GM12878 (cell line): ENCODE measurements around the gene HS3ST5. TPM values are rescaled to one million over a fixed set of nuclear protein-coding genes. Genes with fewer than 3 reads are reported as not detected.

Source experiments
- ATAC-seq: fragments of 200-7000 bp; cut with Tn5 transposase; 3 replicates; pipeline ENCODE4 v1.9.1; 2020; ENCODE audit warnings: mild to moderate bottlenecking, moderate library complexity
- BruUV-seq: library from RNA; stranded (reverse); fragments of 400-500 nt; replicated peaks from 2 replicates; lab custom pipeline; 2021; lab: Mats Ljungman, UMichigan
- CTCF ChIA-PET: fragments of 300-600 bp; sonication (Branson Sonifier 250); formaldehyde crosslinking; extraction: SDS; loops from one replicate; lab custom pipeline; 2021; ENCODE audit warnings: inconsistent platforms; lab: Yijun Ruan, JAX
- POLR2A ChIA-PET: fragments of 350-600 bp; formaldehyde crosslinking; extraction: SDS; loops from one replicate; lab custom pipeline; 2021; ENCODE audit warnings: inconsistent platforms; lab: Charles Lee
- RAD21 ChIA-PET: fragments of 300-600 bp; sonication (Branson Sonifier 250); formaldehyde crosslinking; loops from one replicate; lab custom pipeline; 2023; ENCODE audit warnings: antibody characterized with exemption; ENCODE audit not compliant: unreplicated experiment; lab: Charles Lee
- SMC1A ChIA-PET: fragments of 300-600 bp; sonication (Branson Sonifier 250); formaldehyde crosslinking; loops from one replicate; lab custom pipeline; 2023; ENCODE audit not compliant: unreplicated experiment, uncharacterized antibody; lab: Charles Lee
- DNase-seq: peaks from one replicate; pipeline ENCODE4 v3.0.0-alpha.2; 2011; ENCODE audit warnings: low read depth, low spot score
- FAIRE-seq: peaks from 3 replicates; lab custom pipeline; 2011; peaks lifted over from hg19 to GRCh38; lab: Jason Lieb, UNC
- H2AFZ ChIP-seq: 2 replicates; pipeline ENCODE4 v1.6.0; 2011; ENCODE audit warnings: low read depth, low read length, control low read depth; ENCODE audit not compliant: control insufficient read depth
- H3K27ac ChIP-seq: 2 replicates; pipeline ENCODE4 v1.5.1; 2011; ENCODE audit warnings: control low read depth; ENCODE audit not compliant: control insufficient read depth, insufficient read depth
- H3K27me3 ChIP-seq, 2 experiments: replicated peaks in 1 of 2; 2 replicates each; pipeline versions ENCODE4 v1.6.0 to v1.6.1; 2011; ENCODE audit warnings: low read length in 1 of 2; ENCODE audit not compliant: control insufficient read depth in 2 of 2, insufficient read depth in 2 of 2
- H3K36me3 ChIP-seq, 2 experiments: 2 replicates each; pipeline ENCODE4 v1.5.1; 2011; ENCODE audit warnings: low read length in 1 of 2; ENCODE audit not compliant: control insufficient read depth in 2 of 2, insufficient read depth in 2 of 2
- H3K4me1 ChIP-seq: 2 replicates; pipeline ENCODE4 v1.6.1; 2011; ENCODE audit warnings: mild to moderate bottlenecking, low read length, moderate library complexity, mixed read lengths; ENCODE audit not compliant: control insufficient read depth, insufficient read depth
- H3K4me2 ChIP-seq: 2 replicates; pipeline ENCODE4 v1.6.0; 2011; ENCODE audit warnings: control low read depth; ENCODE audit not compliant: control insufficient read depth, insufficient read depth
- H3K4me3 ChIP-seq: fragments of 200-600 bp; sonication (generic); 2 replicates; pipeline ENCODE4 v1.5.1; 2016
- H3K79me2 ChIP-seq: 2 replicates; pipeline ENCODE4 v1.6.0; 2011; ENCODE audit warnings: low read length; ENCODE audit not compliant: control insufficient read depth, insufficient read depth
- H3K9ac ChIP-seq: 2 replicates; pipeline ENCODE4 v1.8.0; 2011; ENCODE audit warnings: low read length, control low read depth, mixed read lengths; ENCODE audit not compliant: control insufficient read depth, insufficient read depth
- H3K9me3 ChIP-seq: replicated peaks from 3 replicates; pipeline ENCODE4 v1.5.1; 2011; ENCODE audit warnings: mild to moderate bottlenecking, low read length; ENCODE audit not compliant: control insufficient read depth, insufficient read depth
- H4K20me1 ChIP-seq: 2 replicates; pipeline ENCODE4 v1.6.0; 2011; ENCODE audit not compliant: control insufficient read depth, insufficient read depth
- SMAD1 ChIP-seq: fragments of 450-650 bp; IDR thresholded peaks from 2 replicates; pipeline ENCODE4 v1.6.1; 2018; ENCODE audit warnings: mild to moderate bottlenecking, low read depth; ENCODE audit not compliant: partially characterized antibody
- ZBTB40 ChIP-seq: fragments of 450-650 bp; IDR thresholded peaks from 2 replicates; pipeline ENCODE4 v1.6.1; 2016; ENCODE audit warnings: mild to moderate bottlenecking, moderate library complexity, borderline replicate concordance
- WGBS: methylation state at CpG from one replicate; pipeline ENCODE4 v1.1.6; 2016; ENCODE audit warnings: low lambda C conversion rate; ENCODE audit not compliant: insufficient replicate concordance, insufficient coverage; ENCODE audit errors: missing lambda C conversion rate; 5-methylcytosine and 5-hydroxymethylcytosine counted together
- in situ Hi-C: fragments of 300-500 bp; cut with MboI; formaldehyde crosslinking; loops from 9 replicates; pipeline ENCODE4 v1.14.3; 2018; ENCODE audit warnings: mixed read lengths
- intact Hi-C: fragments of 100-400 bp; cut with micrococcal nuclease; formaldehyde crosslinking; loops from one replicate; pipeline ENCODE4 v1.14.2; 2022; ENCODE audit not compliant: unreplicated experiment
- polyA plus RNA-seq, 11 experiments: library from polyadenylated mRNA; depleted of rRNA in 4 of 11; unstranded in 6 of 11; stranded (reverse) in 5 of 11; fragments of >200 nt; fragmentation: Nextera tagmentation in 4 of 11; fragmentation: Illumina TruSeq in 1 of 11; extraction: Ambion mirVana in 4 of 11; extraction: Trizol in 1 of 11; gene quantifications; 1 replicate in 1 of 11; 2 replicates in 10 of 11; pipeline versions ENCODE4 v1.2.1 to v1.2.3, GENCODE V29; 2011 to 2016; ENCODE audit warnings: inconsistent platforms in 2 of 11, missing spikeins in 2 of 11, low read depth in 1 of 11
- total RNA-seq, 4 experiments: library from RNA; depleted of rRNA in 3 of 4; stranded (reverse); fragments of >200 nt in 3 of 4; fragmentation: Illumina TruSeq in 1 of 4; extraction: Trizol in 1 of 4; gene quantifications; 2 replicates each; pipeline versions ENCODE4 v1.2.1 to v1.2.3, GENCODE V29; 2013 to 2021

Gene HS3ST5
- total and polyA plus RNA-seq, 10 of the 15 experiments (the other 5 are each of a cell fraction or from before 2014, with no cell fraction given): 0.04 TPM; not detected in 9

GRCh38 chr6:114277220-114277619 is 65.6 kb downstream of the HS3ST5 start:
- SMC1A ChIA-PET: interaction anchor here (1.2 kb wide), 1 partner anchor 68 kb away, joined by 3 read pairs; no protein-coding TSS in a partner anchor
- no TSS peak for BruUV-seq
- H4K20me1 ChIP-seq: no peaks in the 10 kb centered on the region

More at GRCh38 chr6:114277220-114277619, 65.6 kb downstream of the HS3ST5 start:
- no peak overlapping the region for H2AFZ ChIP-seq
- FAIRE-seq (no peak), DNase-seq (no peak), ATAC-seq (no peak)
- no peaks in the 10 kb centered on the region for H3K9me3 ChIP-seq
- H3K27ac ChIP-seq: no peak overlapping the region
- H3K27me3 ChIP-seq: no peaks in the 10 kb centered on the region; a peak in 1 of 4 replicates
- no peaks in the 10 kb centered on the region for H3K4me1 ChIP-seq
- ChIA-PET POLR2A (no interaction called here), CTCF (interaction anchor here (0.9 kb wide), 1 partner anchor 27 kb away, joined by 3 read pairs; no protein-coding TSS in a partner anchor), RAD21 (no interaction called here)
- no peak overlapping the region for H3K4me2 ChIP-seq
- in situ Hi-C loops (no loop called here), intact Hi-C loops (no loop called here)
- no peak overlapping the region for H3K4me3 ChIP-seq
- no peaks in the 10 kb centered on the region for H3K36me3 ChIP-seq
- 22% methylated on average over 2 of the region's 2 CpGs for WGBS
- TF ChIP-seq SMAD1 (no peak), ZBTB40 (peak; percentile 74)
- H3K79me2 ChIP-seq: no peaks in the 10 kb centered on the region
- H3K9ac ChIP-seq: no peak overlapping the region
